ENCODE measurements around the gene TRMT2A. TPM values are rescaled to one million over a fixed set of nuclear protein-coding genes. Genes with fewer than 3 reads are reported as not detected.
A peak's percentile ranks its signal among the peaks of the same experiment; 100 is the strongest.

TRMT2A gene
- total RNA-seq, 1 donor from 2014 or later: 31.8 TPM

DNA sequence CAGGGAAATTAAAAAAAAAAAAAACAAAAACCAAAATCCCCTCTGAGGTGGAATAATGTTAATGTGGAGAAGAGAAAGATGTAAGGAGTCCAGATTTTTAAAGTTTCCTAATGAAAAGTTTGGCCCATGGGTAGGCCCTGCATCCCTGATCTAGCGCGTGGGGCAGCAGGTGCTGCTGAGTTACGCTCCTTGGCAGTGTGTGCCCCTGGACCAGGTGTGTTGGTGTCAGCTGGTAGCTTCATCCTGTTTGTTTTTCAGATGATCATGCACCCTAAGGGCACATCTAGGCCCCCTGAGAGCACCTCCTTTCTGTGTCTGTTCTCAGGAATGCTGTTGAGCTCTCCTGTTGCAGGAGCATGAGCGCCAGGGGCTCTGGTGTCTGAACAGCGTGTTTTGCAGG, 30.3 kb downstream of the TRMT2A start:
- H3K36me3 ChIP-seq (ENCODE audit: control insufficient read depth in 3 of 3, insufficient read depth in 3 of 3, low read length in 3 of 3): peaks cover 60 to 65% (median 60%) of the 10 kb centered on the region in 3 donors

DNA sequence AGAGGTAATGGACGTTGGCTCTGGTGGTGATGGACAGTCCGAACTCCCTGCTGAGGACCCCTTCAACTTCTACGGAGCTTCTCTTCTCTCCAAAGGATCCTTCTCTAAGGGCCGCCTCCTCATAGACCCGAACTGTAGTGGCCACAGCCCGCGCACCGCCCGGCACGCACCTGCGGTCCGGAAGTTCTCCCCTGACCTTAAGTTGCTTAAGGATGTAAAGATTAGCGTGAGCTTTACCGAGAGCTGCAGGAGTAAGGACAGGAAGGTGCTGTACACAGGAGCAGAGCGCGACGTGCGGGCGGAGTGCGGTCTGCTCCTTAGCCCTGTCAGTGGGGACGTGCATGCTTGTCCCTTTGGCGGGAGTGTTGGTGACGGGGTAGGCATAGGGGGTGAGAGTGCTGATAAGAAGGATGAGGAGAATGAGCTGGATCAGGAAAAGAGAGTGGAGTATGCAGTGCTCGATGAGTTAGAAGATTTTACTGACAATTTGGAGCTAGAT, 30.9 kb downstream of the TRMT2A start:
- Histone ChIP-seq H3K27ac (ENCODE audit: low read depth, low read length) (no peak overlapping the region), H3K36me3 (ENCODE audit: control insufficient read depth in 3 of 3, insufficient read depth in 3 of 3, low read length in 3 of 3) (peaks cover 54 to 59% (median 54%) of the 10 kb centered on the region in 3 donors), H3K27me3 (ENCODE audit: control insufficient read depth in 3 of 3, insufficient read depth in 3 of 3, low read length in 3 of 3) (no peaks in the 10 kb centered on the region), H3K9me3 (ENCODE audit: control insufficient read depth in 3 of 3, low read length in 3 of 3) (no peaks in the 10 kb centered on the region), H3K9ac (ENCODE audit: low read depth in 1 of 3, low read length in 3 of 3) (no peak overlapping the region), H3K4me1 (ENCODE audit: control insufficient read depth in 3 of 3, insufficient read depth in 3 of 3, low read length in 3 of 3) (peaks cover 34 to 39% (median 38%) of the 10 kb centered on the region in 3 donors), H3K4me3 (ENCODE audit: low read length in 3 of 3) (no peak overlapping the region)

More for the DNA sequence above, 30.3 kb downstream of the TRMT2A start:
- H3K9ac ChIP-seq (ENCODE audit: low read depth in 1 of 3, low read length in 3 of 3): no peak overlapping the region
- no peaks in the 10 kb centered on the region for H3K9me3 ChIP-seq (ENCODE audit: control insufficient read depth in 3 of 3, low read length in 3 of 3)
- no peak overlapping the region for H3K4me3 ChIP-seq (ENCODE audit: low read length in 3 of 3)
- H3K27ac ChIP-seq (ENCODE audit: low read depth, low read length): no peak overlapping the region
- H3K27me3 ChIP-seq (ENCODE audit: control insufficient read depth in 3 of 3, insufficient read depth in 3 of 3, low read length in 3 of 3): no peaks in the 10 kb centered on the region
- peaks cover 27 to 33% (median 32%) of the 10 kb centered on the region in 3 donors for H3K4me1 ChIP-seq (ENCODE audit: control insufficient read depth in 3 of 3, insufficient read depth in 3 of 3, low read length in 3 of 3)

DNA sequence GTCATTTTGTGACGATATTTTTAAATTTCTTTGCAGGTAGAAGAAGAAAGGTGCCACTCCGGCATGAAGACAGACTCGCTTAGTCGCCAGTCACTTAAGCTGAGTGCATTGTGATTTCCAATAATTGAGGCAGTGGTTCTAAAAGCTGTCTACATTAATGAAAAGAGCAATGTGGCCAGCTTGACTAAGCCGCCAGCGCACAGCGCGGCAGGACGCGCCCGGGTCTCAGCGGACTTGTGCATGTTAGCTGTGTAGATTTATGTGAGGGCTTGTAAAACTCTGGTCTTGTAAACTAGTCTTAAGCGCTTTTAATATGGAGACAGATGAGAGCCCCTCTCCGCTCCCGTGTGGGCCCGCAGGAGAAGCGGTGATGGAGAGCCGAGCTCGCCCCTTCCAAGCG, 31.4 kb downstream of the TRMT2A start:
- H3K36me3 ChIP-seq (ENCODE audit: control insufficient read depth in 3 of 3, insufficient read depth in 3 of 3, low read length in 3 of 3): peaks cover 49 to 54% (median 49%) of the 10 kb centered on the region in 3 donors

DNA sequence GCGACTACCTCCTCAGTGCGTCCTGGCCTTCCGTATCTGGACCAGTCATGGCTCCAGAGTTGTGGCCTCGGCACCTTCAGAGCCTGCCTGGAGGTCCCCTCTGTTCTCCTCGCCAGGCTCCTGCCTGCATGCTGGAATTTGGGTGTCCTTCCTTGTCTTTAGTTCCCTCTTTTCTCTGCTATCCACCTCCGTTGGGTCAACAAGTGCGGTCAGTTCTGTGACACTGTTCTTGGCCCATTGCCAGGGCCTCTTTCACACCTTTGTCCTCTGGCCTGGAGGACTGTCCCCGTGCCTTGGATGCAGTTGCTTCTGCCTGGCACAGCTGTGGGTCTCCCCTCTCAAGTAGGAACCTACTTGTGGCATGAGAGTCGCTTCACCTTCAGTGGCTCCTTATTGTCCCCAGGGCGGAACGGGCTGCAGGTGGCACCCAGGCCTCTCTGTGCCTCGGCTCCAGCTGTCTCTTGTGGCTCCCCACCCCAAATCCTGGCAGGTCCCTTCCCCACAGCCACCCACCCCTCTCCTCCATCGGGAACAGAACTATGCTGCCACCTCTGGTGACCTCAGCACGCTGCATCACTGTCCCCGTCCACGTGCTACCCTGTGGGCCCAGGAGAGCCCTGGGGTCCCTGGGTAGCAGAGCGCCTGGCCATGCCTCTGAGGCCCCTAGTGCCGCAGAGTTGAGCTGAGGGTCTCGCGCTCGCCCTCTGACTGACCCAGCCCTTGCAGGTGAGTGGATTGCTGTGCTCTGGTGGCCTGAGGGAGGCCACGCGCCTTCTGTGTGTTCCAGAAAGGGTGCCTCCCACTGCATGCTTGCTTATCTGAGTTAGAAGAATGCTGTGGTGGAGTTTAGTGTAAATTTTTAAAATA, 32.2 kb downstream of the TRMT2A start:
- peaks cover 40 to 45% (median 40%) of the 10 kb centered on the region in 3 donors for H3K36me3 ChIP-seq (ENCODE audit: control insufficient read depth in 3 of 3, insufficient read depth in 3 of 3, low read length in 3 of 3)
- peak overlapping the region; percentile 5 for H3K27ac ChIP-seq (ENCODE audit: low read depth, low read length)
- peak overlapping the region in 1 of 3 donors; percentile 12 for H3K4me3 ChIP-seq (ENCODE audit: low read length in 3 of 3)
- no peaks in the 10 kb centered on the region for H3K9me3 ChIP-seq (ENCODE audit: control insufficient read depth in 3 of 3, low read length in 3 of 3)
- H3K4me1 ChIP-seq (ENCODE audit: control insufficient read depth in 3 of 3, insufficient read depth in 3 of 3, low read length in 3 of 3): peaks cover 40 to 46% (median 45%) of the 10 kb centered on the region in 3 donors
- peak overlapping the region; percentile 23 to 62 (median 24) for H3K9ac ChIP-seq (ENCODE audit: low read depth in 1 of 3, low read length in 3 of 3)
- H3K27me3 ChIP-seq (ENCODE audit: control insufficient read depth in 3 of 3, insufficient read depth in 3 of 3, low read length in 3 of 3): no peaks in the 10 kb centered on the region

More for the DNA sequence above, 31.4 kb downstream of the TRMT2A start:
- H3K27me3 ChIP-seq (ENCODE audit: control insufficient read depth in 3 of 3, insufficient read depth in 3 of 3, low read length in 3 of 3): no peaks in the 10 kb centered on the region
- peaks cover 38 to 44% (median 43%) of the 10 kb centered on the region in 3 donors for H3K4me1 ChIP-seq (ENCODE audit: control insufficient read depth in 3 of 3, insufficient read depth in 3 of 3, low read length in 3 of 3)
- H3K4me3 ChIP-seq (ENCODE audit: low read length in 3 of 3): no peak overlapping the region
- H3K9me3 ChIP-seq (ENCODE audit: control insufficient read depth in 3 of 3, low read length in 3 of 3): no peaks in the 10 kb centered on the region
- H3K9ac ChIP-seq (ENCODE audit: low read depth in 1 of 3, low read length in 3 of 3): no peak overlapping the region
- no peak overlapping the region for H3K27ac ChIP-seq (ENCODE audit: low read depth, low read length)

DNA sequence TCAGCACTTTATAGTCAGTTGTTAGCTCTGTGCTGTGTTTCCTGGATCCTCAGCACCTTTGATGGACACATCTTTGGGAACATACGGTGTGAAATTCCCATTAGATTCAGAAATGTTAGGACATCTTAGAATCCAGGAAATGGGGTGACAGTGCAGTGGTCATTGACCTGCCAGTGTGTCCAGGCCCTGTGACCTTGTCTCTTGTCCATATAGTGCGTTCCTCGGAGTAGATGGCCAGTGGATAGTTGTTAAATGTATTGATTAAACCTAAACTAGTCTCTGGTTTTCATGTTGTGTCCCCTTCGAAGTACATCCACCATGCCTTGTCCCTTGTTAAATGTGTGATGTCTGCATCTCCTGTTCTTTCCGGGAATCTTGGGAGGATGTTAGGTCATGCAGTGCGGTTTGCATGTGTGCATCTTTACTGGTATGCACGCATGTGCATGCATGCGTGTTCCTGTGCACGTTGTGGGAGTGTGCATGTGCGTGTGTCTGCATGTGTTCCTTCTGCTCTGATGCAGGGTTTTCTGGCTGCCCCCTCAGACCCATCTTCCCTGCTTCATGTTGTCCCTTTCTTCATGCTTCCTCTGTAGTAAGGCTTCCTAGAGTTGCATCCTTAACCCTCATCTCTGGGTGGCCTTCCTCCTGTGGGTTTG, 33.0 kb downstream of the TRMT2A start:
- Histone ChIP-seq H3K27ac (ENCODE audit: low read depth, low read length) (peak overlapping the region; percentile 5), H3K9ac (ENCODE audit: low read depth in 1 of 3, low read length in 3 of 3) (peak overlapping the region in 2 of 3 donors; percentile 8 to 62), H3K36me3 (ENCODE audit: control insufficient read depth in 3 of 3, insufficient read depth in 3 of 3, low read length in 3 of 3) (peaks cover 32 to 38% (median 32%) of the 10 kb centered on the region in 3 donors), H3K4me3 (ENCODE audit: low read length in 3 of 3) (peak overlapping the region in 1 of 3 donors; percentile 12), H3K9me3 (ENCODE audit: control insufficient read depth in 3 of 3, low read length in 3 of 3) (no peaks in the 10 kb centered on the region), H3K4me1 (ENCODE audit: control insufficient read depth in 3 of 3, insufficient read depth in 3 of 3, low read length in 3 of 3) (peaks cover 40 to 48% (median 46%) of the 10 kb centered on the region in 3 donors), H3K27me3 (ENCODE audit: control insufficient read depth in 3 of 3, insufficient read depth in 3 of 3, low read length in 3 of 3) (no peaks in the 10 kb centered on the region)

DNA sequence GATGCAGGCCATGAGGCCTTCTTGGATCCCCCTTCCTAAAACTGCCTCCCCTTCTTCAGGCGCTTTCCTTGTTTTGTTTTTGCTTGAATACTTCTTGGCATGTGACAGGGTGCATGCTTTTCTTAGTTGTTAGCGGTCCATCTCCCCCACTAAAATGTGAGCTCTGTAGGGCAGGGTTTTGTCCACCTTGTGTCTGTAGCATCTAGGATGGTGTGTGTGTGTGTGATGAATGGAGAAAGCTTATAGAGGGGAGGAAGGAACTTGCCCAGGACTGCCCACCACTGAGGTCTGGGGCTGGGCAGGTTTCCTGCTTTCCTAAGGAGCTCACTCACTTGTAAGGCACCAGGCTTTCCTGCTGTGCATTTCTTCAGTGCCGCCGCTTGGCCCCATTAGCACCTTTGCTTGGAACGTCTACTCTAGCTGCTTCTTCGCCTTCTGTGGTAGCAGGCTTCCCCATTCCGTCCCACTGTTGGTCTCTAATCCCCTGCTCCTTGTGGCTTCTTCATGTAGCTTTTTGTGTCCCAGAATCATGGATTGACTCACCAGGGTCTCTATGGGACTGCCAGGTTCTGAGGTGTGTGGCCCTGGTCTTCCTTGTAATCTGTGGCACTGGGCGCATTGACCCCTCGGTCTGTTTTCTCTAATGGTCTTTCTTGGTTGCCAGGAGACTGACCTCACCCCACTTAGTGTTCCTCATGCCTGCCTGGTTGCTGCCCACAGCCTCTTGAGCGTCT, 33.7 kb downstream of the TRMT2A start:
- Histone ChIP-seq H3K9me3 (ENCODE audit: control insufficient read depth in 3 of 3, low read length in 3 of 3) (no peaks in the 10 kb centered on the region), H3K27ac (ENCODE audit: low read depth, low read length) (no peak overlapping the region), H3K36me3 (ENCODE audit: control insufficient read depth in 3 of 3, insufficient read depth in 3 of 3, low read length in 3 of 3) (peaks cover 25 to 34% (median 27%) of the 10 kb centered on the region in 3 donors), H3K4me1 (ENCODE audit: control insufficient read depth in 3 of 3, insufficient read depth in 3 of 3, low read length in 3 of 3) (peaks cover 40 to 48% (median 46%) of the 10 kb centered on the region in 3 donors), H3K9ac (ENCODE audit: low read depth in 1 of 3, low read length in 3 of 3) (peak overlapping the region; percentile 7 to 69 (median 54)), H3K27me3 (ENCODE audit: control insufficient read depth in 3 of 3, insufficient read depth in 3 of 3, low read length in 3 of 3) (no peaks in the 10 kb centered on the region), H3K4me3 (ENCODE audit: low read length in 3 of 3) (no peak overlapping the region)

DNA sequence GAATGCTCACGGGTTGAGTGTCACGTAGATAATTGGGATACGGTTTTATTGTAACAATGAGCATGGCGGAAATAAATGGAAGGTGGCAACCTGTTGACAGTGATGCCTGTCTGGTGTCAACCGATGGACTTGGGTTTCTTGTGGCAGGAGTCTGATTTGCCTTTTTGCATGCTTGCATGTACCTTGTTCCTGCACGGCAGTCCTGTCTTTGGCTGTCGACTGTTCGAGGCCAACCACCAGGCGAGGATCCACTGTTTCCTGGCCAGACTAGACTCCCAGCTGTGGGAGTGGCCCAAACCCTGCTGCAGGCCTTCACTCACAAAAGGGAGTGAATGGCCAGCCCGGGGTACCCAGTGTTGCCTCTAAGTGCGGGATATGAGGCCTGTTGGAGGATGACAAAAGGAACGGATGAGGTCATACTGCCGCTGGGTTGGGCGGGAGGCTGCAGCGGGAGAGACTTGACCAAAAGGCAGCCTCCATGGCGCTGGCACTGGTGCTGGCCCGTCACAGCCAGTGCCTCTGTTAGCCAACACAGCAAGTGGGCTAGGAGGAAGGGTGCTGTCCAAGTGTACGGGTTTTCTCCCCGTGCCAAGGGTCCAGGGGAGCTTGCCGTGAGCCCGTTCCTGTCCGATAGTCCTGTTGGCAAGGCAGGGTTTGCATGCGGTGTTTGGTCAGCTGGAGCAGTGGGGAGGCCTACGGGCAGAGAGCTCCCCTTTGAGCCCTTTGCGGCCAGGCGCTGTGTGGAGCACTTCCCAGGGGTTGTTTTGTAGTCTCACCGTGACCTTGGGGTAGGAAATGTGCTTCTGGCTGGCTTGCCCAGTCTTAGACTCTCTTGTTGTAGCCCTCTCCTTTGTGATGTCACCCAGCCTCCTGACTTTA, 36.0 kb downstream of the TRMT2A start:
- H3K4me1 ChIP-seq (ENCODE audit: control insufficient read depth in 3 of 3, insufficient read depth in 3 of 3, low read length in 3 of 3): peaks cover 40 to 48% (median 46%) of the 10 kb centered on the region in 3 donors
- peak overlapping the region; percentile 87 to 94 (median 92) for H3K9ac ChIP-seq (ENCODE audit: low read depth in 1 of 3, low read length in 3 of 3)
- peak overlapping the region; percentile 86 to 98 (median 95) for H3K4me3 ChIP-seq (ENCODE audit: low read length in 3 of 3)

DNA sequence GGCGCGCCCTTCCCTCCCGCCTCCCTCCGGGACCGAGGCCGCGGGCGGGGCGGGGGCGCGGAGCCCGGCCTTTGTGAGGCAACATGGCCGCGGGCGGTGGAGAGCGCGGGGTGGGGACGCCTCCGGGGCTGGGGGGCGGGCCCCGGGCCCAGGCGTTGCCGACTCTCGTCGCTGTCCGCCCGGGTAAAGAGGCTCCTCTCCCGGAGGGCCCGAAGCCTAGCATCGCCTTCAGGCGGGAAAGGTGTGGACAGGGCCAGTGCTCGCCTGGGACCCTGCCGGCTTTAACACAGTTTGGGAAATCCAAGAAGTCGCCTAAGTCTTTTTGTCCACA, 36.6 kb downstream of the TRMT2A start:
- peak overlapping the region; percentile 86 to 98 (median 95) for H3K4me3 ChIP-seq (ENCODE audit: low read length in 3 of 3)
- peaks cover 0 to 6% (median 0%) of the 10 kb centered on the region in 3 donors for H3K36me3 ChIP-seq (ENCODE audit: control insufficient read depth in 3 of 3, insufficient read depth in 3 of 3, low read length in 3 of 3)
- peak overlapping the region; percentile 87 to 94 (median 92) for H3K9ac ChIP-seq (ENCODE audit: low read depth in 1 of 3, low read length in 3 of 3)
- no peaks in the 10 kb centered on the region for H3K9me3 ChIP-seq (ENCODE audit: control insufficient read depth in 3 of 3, low read length in 3 of 3)
- H3K27me3 ChIP-seq (ENCODE audit: control insufficient read depth in 3 of 3, insufficient read depth in 3 of 3, low read length in 3 of 3): no peaks in the 10 kb centered on the region
- H3K4me1 ChIP-seq (ENCODE audit: control insufficient read depth in 3 of 3, insufficient read depth in 3 of 3, low read length in 3 of 3): peaks cover 40 to 48% (median 46%) of the 10 kb centered on the region in 3 donors
- peak overlapping the region; percentile 86 for H3K27ac ChIP-seq (ENCODE audit: low read depth, low read length)

More for the DNA sequence above, 36.0 kb downstream of the TRMT2A start:
- Histone ChIP-seq H3K9me3 (ENCODE audit: control insufficient read depth in 3 of 3, low read length in 3 of 3) (no peaks in the 10 kb centered on the region), H3K27me3 (ENCODE audit: control insufficient read depth in 3 of 3, insufficient read depth in 3 of 3, low read length in 3 of 3) (no peaks in the 10 kb centered on the region), H3K27ac (ENCODE audit: low read depth, low read length) (peak overlapping the region; percentile 86), H3K36me3 (ENCODE audit: control insufficient read depth in 3 of 3, insufficient read depth in 3 of 3, low read length in 3 of 3) (peaks cover 4 to 11% (median 5%) of the 10 kb centered on the region in 3 donors)

All from skeletal muscle tissue (tissue), 4 donors.